GM06990 (cell line): ENCODE measurements around the gene SOHLH2.

Experiments
- DNase-seq: peaks from one replicate; pipeline ENCODE4 v3.0.0-alpha.2; 2011; ENCODE audit not compliant: insufficient read length; ENCODE audit errors: extremely low read depth
- H3K27me3 ChIP-seq: replicated peaks from 2 replicates; pipeline ENCODE4 v1.6.0; 2011; ENCODE audit warnings: low read length; ENCODE audit not compliant: control insufficient read depth, insufficient read depth
- H3K36me3 ChIP-seq: 2 replicates; pipeline ENCODE4 v1.5.1; 2011; ENCODE audit warnings: low read length; ENCODE audit not compliant: control insufficient read depth, insufficient read depth
- H3K4me3 ChIP-seq: replicated peaks from 2 replicates; pipeline ENCODE4 v1.5.1; 2011; ENCODE audit warnings: low read depth, mild to moderate bottlenecking, control low read depth, low read length
- TF ChIP-seq, protein P1 (sequence below): IDR thresholded peaks from 2 replicates; pipeline ENCODE4 v1.5.1; 2011; ENCODE audit warnings: low read length, control low read depth, mild to moderate bottlenecking, inconsistent platforms; ENCODE audit not compliant: insufficient read depth, poor library complexity, severe bottlenecking

SOHLH2 gene

DNA sequence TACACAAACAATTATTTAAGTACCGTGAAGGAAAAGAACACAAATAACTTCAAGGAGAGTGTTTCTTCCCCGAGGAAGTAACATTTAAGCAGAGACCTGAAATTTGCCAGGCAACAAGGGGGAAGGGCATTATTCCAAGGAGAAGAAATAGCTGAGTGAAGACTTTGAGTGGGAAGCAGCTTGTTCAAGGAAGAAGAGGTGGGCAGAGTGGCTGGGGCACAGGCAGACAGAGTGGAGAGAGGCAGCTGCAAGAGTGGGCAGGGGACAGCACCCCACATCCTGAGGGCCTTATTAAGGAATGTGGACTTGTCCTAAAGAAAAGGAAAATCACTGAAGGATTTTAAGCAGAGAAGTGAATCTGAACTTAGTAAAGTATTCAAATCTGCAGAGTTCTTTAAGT, 78.5 kb downstream of the SOHLH2 start:
- DNase-seq, result no peak
- TF ChIP-seq, protein P1, sequence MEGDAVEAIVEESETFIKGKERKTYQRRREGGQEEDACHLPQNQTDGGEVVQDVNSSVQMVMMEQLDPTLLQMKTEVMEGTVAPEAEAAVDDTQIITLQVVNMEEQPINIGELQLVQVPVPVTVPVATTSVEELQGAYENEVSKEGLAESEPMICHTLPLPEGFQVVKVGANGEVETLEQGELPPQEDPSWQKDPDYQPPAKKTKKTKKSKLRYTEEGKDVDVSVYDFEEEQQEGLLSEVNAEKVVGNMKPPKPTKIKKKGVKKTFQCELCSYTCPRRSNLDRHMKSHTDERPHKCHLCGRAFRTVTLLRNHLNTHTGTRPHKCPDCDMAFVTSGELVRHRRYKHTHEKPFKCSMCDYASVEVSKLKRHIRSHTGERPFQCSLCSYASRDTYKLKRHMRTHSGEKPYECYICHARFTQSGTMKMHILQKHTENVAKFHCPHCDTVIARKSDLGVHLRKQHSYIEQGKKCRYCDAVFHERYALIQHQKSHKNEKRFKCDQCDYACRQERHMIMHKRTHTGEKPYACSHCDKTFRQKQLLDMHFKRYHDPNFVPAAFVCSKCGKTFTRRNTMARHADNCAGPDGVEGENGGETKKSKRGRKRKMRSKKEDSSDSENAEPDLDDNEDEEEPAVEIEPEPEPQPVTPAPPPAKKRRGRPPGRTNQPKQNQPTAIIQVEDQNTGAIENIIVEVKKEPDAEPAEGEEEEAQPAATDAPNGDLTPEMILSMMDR, result no peak
- Histone ChIP-seq H3K27me3 (no peaks in the 10 kb centered on the region), H3K4me3 (no peak overlapping the region), H3K36me3 (no peaks in the 10 kb centered on the region)

- Histone ChIP-seq H3K27me3 (no peaks in the 10 kb centered on the region), H3K36me3 (no peaks in the 10 kb centered on the region), H3K4me3 (no peak overlapping the region)
- DNase-seq, result no peak
- TF ChIP-seq, protein P1, result no peak
Measured at GRCh38 chr13:36134632-36135031, 79.7 kb downstream of the SOHLH2 start.

GRCh38 chr13:36133950-36134626, 80.3 kb downstream of the SOHLH2 start:
- no peak overlapping the region for H3K4me3 ChIP-seq
- TF ChIP-seq, protein P1, result no peak
- DNase-seq, result no peak
- no peaks in the 10 kb centered on the region for H3K36me3 ChIP-seq
- H3K27me3 ChIP-seq, result no peaks in the 10 kb centered on the region

GRCh38 chr13:36132376-36132775, 82.0 kb downstream of the SOHLH2 start:
- Histone ChIP-seq H3K4me3 (no peak overlapping the region), H3K27me3 (no peaks in the 10 kb centered on the region), H3K36me3 (no peaks in the 10 kb centered on the region)
- DNase-seq, result no peak
- TF ChIP-seq, protein P1, result no peak

DNA sequence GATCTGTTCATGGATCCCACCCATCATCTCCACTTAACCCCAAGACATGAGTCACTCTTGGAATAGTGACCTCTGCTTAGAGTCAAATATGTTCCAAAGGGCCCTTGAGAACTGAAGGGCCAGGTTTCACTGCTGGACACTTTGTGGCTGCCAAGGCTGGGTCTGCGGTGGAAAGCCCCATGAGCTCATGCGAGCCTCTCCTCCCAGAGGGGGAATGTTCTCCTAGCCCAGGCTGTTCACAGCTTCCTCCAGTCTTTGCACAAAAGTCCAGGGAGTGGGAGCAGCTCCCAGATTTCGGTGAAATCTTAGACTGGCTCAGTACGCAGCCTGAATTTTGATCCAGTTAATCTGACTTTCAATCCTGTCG, 82.4 kb downstream of the SOHLH2 start:
- TF ChIP-seq, protein P1, result no peak
- no peak overlapping the region for H3K4me3 ChIP-seq
- H3K36me3 ChIP-seq, result no peaks in the 10 kb centered on the region
- no peaks in the 10 kb centered on the region for H3K27me3 ChIP-seq
- DNase-seq, result no peak

- Histone ChIP-seq H3K36me3 (no peaks in the 10 kb centered on the region), H3K27me3 (no peaks in the 10 kb centered on the region), H3K4me3 (no peak within 1 kb of the TSS)
- TF ChIP-seq, protein P1, result no peak
- DNase-seq, result no peak
Measured at GRCh38 chr13:36131222-36131930, 83.0 kb downstream of the SOHLH2 start, which contains the start of gene DCLK1. TSS of gene DCLK1 (minus strand) at chr13:36131382.
